ENCODE measurements around the gene CADM3. TPM values are rescaled to one million over a fixed set of nuclear protein-coding genes. Genes with fewer than 3 reads are reported as not detected.

Gene CADM3
- total RNA-seq, 6 experiments from 2014 or later = 0.11 to 0.61 (median 0.16) TPM

- Histone ChIP-seq H3K27ac (no peak overlapping the region), H3K36me3 (no peaks in the 10 kb centered on the region), H3K4me1 (no peaks in the 10 kb centered on the region), H3K4me3 (no peak overlapping the region), H3K9me3 (no peaks in the 10 kb centered on the region), H3K27me3 (no peaks in the 10 kb centered on the region)
- intact Hi-C loops (cut with DNase I) = no loop called here
- TF ChIP-seq POLR2A (IDR thresholded peaks at IDR 0.05) (no peak), CTCF (IDR thresholded peaks at IDR 0.05) (peak; percentile 75 to 87 (median 76))
- ATAC-seq (peak; percentile 82 to 95 (median 90)), DNase-seq (peak in 2 of 3 donors; percentile 46 to 60)
- 31% methylated on average over 11 of the region's 12 CpGs for WGBS (ENCODE audit: insufficient coverage, low coverage, low lambda C conversion rate, missing lambda C conversion rate)
Observed at GRCh38 chr1:159197561-159198557, 26.4 kb downstream of the CADM3 start.

- Histone ChIP-seq H3K4me1 (no peaks in the 10 kb centered on the region), H3K27ac (no peak overlapping the region), H3K27me3 (no peaks in the 10 kb centered on the region), H3K4me3 (no peak overlapping the region), H3K9me3 (no peaks in the 10 kb centered on the region), H3K36me3 (no peaks in the 10 kb centered on the region)
- WGBS (ENCODE audit: insufficient coverage, low coverage, low lambda C conversion rate, missing lambda C conversion rate) = 59% methylated on average over 4 of the region's 5 CpGs
- TF ChIP-seq CTCF (IDR thresholded peaks at IDR 0.05) = no peak
- intact Hi-C loops (cut with DNase I) = loop anchor here in 1 of 2 donors (10.0 kb wide), 1 partner anchor 55 kb away; no protein-coding TSS in a partner anchor
- DNase-seq (no peak), ATAC-seq (no peak)
Observed at GRCh38 chr1:159199901-159200300, 28.5 kb downstream of the CADM3 start.

- intact Hi-C loops (cut with DNase I) = loop anchor here in 1 of 2 donors (10.0 kb wide), 1 partner anchor 56 kb away; no protein-coding TSS in a partner anchor
- no peaks in the 10 kb centered on the region for H3K27me3 ChIP-seq
- H3K27ac ChIP-seq = no peak overlapping the region
- no peaks in the 10 kb centered on the region for H3K4me1 ChIP-seq
- 55% methylated on average over 7 of the region's 18 CpGs for WGBS (ENCODE audit: insufficient coverage, low coverage, low lambda C conversion rate, missing lambda C conversion rate)
- ATAC-seq (no peak), DNase-seq (no peak)
- no peak for TF ChIP-seq POLR2A (IDR thresholded peaks at IDR 0.05)
- H3K9me3 ChIP-seq = no peaks in the 10 kb centered on the region
- no peak overlapping the region for H3K4me3 ChIP-seq
- H3K36me3 ChIP-seq = no peaks in the 10 kb centered on the region
Observed at GRCh38 chr1:159200769-159201168, 29.4 kb downstream of the CADM3 start.

GRCh38 chr1:159201642-159202041 lies 30.2 kb downstream of the CADM3 start:
- DNase-seq = no peak
- no peaks in the 10 kb centered on the region for H3K4me1 ChIP-seq
- H3K9me3 ChIP-seq = no peaks in the 10 kb centered on the region
- WGBS (ENCODE audit: insufficient coverage, low coverage, low lambda C conversion rate, missing lambda C conversion rate) = 46% methylated on average over 3 of the region's 5 CpGs
- no peaks in the 10 kb centered on the region for H3K27me3 ChIP-seq
- H3K36me3 ChIP-seq = no peaks in the 10 kb centered on the region
- H3K27ac ChIP-seq = no peak overlapping the region
- H3K4me3 ChIP-seq = no peak overlapping the region
- TF ChIP-seq CTCF (IDR thresholded peaks at IDR 0.05) (no peak), POLR2A (IDR thresholded peaks at IDR 0.05) (no peak)
- no peak for ATAC-seq
- intact Hi-C loops (cut with DNase I) = loop anchor here in 1 of 2 donors (10.0 kb wide), 1 partner anchor 57 kb away; no protein-coding TSS in a partner anchor

- H3K36me3 ChIP-seq = no peaks in the 10 kb centered on the region
- H3K27me3 ChIP-seq = no peaks in the 10 kb centered on the region
- intact Hi-C loops (cut with DNase I) = loop anchor here in 1 of 2 donors (10.0 kb wide), 1 partner anchor 59 kb away; no protein-coding TSS in a partner anchor
- H3K27ac ChIP-seq = no peak overlapping the region
- no peak for DNase-seq
- no peak overlapping the region for H3K4me3 ChIP-seq
- no peak for ATAC-seq
- TF ChIP-seq POLR2A (IDR thresholded peaks at IDR 0.05) (no peak), CTCF (IDR thresholded peaks at IDR 0.05) (no peak)
- no peaks in the 10 kb centered on the region for H3K9me3 ChIP-seq
- H3K4me1 ChIP-seq = no peaks in the 10 kb centered on the region
- 52% methylated on average over 6 of the region's 6 CpGs for WGBS (ENCODE audit: insufficient coverage, low coverage, low lambda C conversion rate, missing lambda C conversion rate)
Observed at GRCh38 chr1:159203610-159204009, 32.2 kb downstream of the CADM3 start.

Data from right lobe of liver (tissue), 6 donors.